GM18519 (cell line): ENCODE measurements around the gene CENPO.
"Not testable (repeated sequence)": the region's sequence is repeated elsewhere in the genome, so short reads cannot be mapped to it uniquely, and the experiment has no call there.

Experiments
- ATAC-seq: cut with Tn5 transposase; IDR thresholded peaks from one replicate; pipeline ENCODE4 v1.9.1; 2021; ENCODE audit warnings: mild to moderate bottlenecking, moderate library complexity; ENCODE audit not compliant: unreplicated experiment, low FRiP score

Gene CENPO

DNA sequence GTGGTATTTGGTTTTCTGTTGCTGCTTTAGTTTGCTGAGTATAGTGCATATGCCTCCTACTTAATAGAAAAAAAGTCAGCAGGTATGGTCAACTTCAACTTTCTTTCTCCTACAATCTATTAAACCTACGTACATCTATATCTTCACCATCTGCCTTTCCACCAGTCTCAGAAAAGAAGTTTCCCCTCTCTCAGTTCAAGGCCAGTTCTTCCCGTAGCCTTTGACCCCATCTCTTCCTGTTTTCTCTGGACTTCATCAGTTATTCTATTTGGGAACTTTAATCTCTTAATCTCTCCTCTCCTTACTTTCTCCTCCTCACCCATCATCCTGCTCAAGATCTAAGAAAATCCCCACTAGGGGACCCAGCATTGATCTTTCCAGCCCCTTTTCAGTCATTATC lies 5.7 kb upstream of the CENPO start:
- ATAC-seq, result no peak

- no peak for ATAC-seq
Measured at GRCh38 chr2:24788816-24789215, 4.4 kb upstream of the CENPO start.

GRCh38 chr2:24791452-24791851 lies 1.8 kb upstream of the CENPO start:
- no peak for ATAC-seq

GRCh38 chr2:24792542-24792873 lies 717 bp upstream of the CENPO start:
- ATAC-seq, result no peak

- ATAC-seq, result no peak
Measured at GRCh38 chr2:24793761-24794435, 673 bp downstream of the CENPO start.

GRCh38 chr2:24797644-24798043 lies 4.4 kb downstream of the CENPO start:
- ATAC-seq, result no peak

GRCh38 chr2:24800487-24800886 lies 7.3 kb downstream of the CENPO start:
- not testable (repeated sequence) for ATAC-seq

DNA sequence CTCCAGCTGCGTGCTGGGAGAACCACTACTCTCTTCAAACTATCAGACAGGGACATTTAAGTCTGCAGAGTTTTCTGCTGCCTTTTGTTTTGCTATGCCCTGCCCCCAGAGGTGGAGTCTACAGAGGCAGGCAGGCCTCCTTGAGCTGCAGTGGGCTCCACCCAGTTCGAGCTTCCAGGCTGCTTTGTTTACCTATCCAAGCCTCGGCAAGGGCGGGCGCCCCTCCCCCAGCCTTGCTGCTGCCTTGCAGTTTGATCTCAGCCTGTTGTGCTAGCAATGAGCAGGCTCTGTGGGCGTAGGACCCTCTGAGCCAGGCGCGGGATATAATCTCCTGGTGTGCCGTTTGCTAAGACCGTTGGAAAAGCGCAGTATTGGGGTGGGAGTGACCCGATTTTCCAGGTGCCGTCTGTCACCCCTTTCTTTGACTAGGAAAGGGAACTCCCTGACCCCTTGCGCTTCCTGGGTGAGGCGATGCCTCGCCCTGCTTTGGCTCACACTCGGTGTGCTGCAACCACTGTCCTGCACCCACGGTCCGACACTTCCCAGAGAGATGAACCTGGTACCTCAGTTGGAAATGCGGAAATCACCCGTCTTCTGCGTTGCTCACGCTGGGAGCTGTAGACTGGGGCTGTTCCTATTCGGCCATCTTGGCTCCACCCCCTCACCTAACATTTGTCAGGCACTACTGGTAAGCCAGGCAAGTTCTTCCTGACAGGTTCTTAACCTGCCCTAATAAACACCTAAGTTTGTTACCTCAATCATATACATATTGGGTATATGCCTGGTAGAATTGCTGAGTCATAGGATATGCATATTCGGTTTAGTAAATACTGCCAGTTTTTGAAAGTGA lies 12.8 kb downstream of the CENPO start:
- ATAC-seq, result not testable (repeated sequence)

DNA sequence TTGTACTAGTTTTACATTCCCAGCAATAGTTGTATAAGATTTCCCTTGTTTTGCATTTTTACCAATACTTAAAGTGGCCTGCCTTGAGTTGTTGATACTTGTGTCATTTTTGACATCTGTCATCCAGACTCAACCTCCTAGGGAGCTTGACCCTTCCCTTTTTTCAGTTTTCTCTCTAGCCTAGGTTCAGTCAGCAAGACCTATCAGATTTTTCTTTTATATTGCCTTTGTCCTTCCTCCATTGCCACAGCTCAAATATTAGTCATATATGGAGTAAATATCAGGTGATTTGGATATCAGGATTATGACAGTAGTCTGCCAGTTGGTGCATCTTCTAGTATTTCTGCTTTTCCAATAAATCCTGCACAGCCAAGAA lies 13.4 kb downstream of the CENPO start:
- ATAC-seq, result no peak

DNA sequence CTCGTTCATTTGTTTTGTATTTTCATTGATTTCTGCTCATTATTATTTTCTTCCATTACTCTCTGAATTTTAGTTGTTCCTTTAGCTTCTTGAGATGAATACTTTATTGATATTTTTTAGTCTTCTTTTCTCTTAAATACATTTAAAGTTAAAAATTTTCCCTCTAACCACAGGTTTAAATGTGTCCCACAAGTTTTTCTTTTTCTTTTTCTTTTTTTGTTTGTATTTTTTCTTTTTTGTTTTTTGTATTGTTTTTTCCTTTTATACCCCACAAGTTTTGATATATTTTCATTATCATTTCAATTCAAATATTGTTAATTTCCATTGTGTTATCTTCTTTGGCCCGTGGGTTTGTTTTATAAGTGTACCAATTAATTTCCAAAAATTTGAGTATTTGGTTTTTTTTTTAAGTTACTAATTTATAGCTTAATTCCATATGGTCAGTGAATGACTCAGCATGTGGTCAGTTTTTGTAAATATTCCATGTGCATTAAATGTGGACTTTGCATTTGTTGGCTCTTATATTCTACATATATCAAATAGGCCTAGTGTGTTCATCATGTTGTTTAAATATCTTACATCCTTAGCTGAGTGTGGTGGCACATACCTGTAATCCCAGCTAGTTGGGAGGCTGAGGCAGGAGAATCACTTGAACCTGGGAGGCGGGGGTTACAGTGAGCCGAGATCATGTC lies 16.2 kb downstream of the CENPO start:
- ATAC-seq, result no peak

DNA sequence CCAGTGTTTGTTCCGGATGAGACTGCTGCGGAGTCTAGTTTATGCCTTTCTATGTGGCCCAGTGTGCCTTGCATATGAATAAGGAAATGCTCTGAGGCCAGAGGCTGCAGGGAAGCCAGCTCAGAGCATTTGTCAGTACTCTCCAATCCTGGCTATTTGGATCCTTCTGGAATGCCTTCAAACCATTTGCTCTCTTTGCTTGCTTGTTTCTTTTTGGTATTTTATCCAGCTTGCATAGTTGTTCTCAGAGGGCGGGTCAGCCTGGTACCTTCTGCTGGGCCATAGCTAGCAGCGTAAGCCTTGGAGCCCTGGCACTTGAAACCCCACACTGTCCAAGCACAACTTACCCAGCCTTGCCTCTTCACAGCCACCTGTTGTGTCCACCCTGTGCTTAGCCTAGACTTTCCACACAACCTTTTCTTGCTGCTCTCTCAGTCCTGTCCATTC lies 20.5 kb downstream of the CENPO start:
- ATAC-seq, result no peak

- ATAC-seq, result no peak
Measured at GRCh38 chr2:24814516-24814915, 21.3 kb downstream of the CENPO start.

DNA sequence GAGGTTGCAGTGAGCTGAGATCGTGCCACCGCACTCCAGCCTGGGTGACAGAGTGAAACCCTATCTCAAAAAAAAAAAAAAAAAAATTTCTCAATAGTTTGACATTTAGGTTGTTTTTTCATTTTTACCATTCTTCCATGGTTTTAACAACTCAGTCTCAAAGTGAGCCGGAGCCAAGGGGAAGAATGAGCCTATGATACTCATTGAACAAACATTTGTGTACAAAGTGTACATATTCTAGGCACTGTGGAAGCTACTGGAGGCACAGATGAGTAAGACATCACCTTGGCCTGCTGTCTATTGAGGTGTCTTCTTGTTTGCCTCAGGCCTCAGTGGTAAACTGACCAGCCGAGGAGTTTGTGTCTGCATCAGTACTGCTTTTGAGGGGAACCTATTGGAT lies 21.9 kb downstream of the CENPO start:
- no peak for ATAC-seq

DNA sequence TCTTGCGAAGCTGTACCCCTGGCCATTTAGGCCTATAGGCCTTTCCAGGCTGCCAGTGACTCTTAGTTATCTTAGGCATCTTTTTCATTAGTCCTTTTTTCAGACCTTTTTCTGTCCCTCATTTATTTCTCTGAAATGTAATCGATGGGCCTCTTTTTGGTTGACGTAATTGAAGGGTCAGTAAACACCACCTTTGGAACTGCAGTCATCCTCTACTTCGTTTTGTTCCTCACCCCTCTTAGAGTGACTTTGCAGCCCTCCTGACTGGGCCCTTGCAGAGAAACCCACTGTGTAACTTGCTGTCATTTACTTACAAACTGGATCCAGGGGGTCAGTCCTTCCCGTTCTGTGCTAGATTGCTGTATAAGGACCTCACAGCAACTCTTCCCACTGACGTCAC lies 23.2 kb downstream of the CENPO start:
- no peak for ATAC-seq

DNA sequence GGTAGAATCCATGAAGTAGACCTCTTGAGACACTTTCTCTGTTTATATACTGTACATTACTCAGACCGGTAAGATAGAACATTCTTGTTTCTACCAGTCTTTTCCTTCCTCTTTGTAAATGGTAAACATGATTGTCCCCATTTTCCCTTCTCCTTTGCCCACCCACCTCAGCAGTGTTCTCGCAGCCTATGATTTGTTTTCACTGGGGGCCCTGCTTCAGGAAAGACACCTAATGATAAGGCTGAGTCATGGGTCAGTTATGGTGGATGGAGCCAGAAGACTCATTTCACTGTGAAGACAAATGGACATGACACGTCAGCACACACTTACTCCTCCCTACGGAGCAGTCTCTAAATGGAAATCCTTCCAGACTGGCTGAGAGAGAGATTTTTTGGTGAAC lies 23.7 kb downstream of the CENPO start:
- ATAC-seq, result no peak

GRCh38 chr2:24818721-24819167 lies 25.5 kb downstream of the CENPO start:
- no peak for ATAC-seq

- ATAC-seq, result no peak
Measured at GRCh38 chr2:24819442-24820174, 26.4 kb downstream of the CENPO start.

DNA sequence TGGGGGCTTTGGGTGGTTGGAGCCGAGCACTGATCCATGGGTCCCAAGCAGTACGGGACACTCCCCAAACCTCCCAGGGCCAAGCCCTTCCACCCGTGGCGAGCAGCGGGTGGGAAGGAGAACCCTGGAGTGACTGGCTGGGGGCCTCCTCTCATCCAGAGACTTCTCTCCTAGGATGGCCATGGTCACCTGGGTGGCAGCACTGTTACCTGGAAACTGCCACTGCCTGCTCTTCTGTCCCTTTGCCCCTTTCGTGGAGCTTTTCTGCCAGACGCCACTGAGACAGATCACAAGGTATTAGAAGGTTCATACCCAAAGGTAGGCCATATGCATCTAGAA lies 26.9 kb downstream of the CENPO start:
- no peak for ATAC-seq

DNA sequence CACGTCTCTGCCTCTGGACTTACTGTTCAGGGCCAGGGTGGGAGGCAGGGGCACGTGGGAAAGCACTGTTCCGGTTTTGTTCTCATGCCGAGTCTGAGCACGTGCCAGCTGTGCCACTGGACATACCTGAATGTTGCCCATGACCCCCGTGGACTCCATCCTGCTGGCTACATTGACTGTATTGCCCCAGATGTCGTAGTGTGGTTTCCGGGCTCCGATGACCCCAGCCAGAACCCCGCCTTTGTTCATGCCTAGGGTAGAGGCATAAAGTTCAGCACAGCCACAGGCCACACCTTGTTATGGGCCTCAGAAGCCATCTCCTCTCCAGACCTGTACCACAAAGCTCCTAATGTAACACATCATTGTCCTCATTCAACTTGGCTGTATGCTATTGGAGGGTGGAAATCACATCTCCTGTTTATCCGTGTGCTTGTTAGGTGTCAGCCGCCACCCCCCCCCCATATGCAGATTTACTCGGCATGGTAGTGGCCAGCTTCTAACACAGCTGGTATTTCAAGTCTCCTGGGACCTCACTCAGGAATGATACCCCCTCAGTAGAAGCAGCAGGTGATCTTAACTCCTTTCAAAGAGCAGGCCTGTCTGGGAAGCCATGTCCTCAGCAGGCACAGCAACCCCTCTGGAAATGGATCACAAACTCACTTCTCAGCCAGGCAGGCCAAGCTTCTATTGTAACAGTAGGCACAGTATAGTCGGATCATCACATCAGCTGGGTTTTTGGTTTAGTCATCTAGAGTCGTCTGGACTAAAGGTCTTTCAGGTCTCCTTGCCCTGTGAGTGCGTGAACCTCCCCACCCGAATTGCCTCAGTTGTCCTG lies 27.6 kb downstream of the CENPO start:
- no peak for ATAC-seq

DNA sequence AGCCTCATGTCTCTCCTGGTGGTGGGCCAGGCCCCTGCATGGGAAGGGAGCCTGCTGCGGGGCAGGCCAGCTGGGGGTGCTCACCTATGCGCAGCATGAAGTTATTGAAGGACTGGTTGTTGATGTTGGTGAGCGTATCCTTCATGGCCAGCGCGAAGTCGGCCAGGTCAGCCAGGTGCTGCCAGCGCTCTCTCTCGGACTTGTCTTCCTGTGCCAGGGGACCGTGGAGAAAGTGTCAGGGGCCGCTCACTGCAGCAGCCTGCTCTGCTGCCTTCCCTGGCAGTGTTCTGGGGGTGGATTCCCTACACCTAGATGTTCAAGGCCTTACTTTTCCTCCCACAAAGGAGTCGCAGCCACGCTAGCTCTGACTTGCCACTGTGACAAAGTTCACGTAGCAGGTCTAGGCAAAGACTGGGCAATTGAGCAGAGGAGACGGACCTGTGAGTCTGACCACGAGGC lies 28.2 kb downstream of the CENPO start:
- ATAC-seq, result no peak
